ENCODE data around the gene CTU1.

DNA sequence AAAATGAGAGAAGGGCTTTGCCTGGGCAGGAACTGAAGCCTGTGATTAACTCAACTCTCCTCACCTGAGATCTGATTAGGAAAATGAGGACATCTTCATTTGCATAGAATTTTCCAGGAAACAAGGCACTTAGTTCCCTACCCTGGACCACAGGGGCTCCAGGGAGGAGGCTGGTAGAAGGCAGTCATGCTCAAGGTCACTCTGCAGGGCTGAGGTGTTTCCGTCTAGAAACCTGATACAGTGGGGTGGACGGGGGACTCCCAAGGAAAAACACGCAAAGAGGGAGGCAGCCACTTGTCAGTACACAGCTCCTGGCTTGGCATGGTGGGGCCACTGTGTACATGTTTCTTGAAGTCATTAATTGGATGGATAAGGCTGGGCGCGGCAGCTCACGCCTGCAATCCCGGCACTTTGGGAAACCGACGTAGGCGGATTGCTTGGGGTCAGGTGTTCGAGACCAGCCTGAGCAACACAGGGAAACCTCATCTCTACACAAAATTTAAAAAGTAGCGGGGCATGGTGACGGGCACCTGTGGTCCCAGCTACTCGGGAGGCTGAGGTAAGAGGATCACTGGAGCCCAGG lies 31.5 kb downstream of the CTU1 start:
- TF ChIP-seq, protein P1, sequence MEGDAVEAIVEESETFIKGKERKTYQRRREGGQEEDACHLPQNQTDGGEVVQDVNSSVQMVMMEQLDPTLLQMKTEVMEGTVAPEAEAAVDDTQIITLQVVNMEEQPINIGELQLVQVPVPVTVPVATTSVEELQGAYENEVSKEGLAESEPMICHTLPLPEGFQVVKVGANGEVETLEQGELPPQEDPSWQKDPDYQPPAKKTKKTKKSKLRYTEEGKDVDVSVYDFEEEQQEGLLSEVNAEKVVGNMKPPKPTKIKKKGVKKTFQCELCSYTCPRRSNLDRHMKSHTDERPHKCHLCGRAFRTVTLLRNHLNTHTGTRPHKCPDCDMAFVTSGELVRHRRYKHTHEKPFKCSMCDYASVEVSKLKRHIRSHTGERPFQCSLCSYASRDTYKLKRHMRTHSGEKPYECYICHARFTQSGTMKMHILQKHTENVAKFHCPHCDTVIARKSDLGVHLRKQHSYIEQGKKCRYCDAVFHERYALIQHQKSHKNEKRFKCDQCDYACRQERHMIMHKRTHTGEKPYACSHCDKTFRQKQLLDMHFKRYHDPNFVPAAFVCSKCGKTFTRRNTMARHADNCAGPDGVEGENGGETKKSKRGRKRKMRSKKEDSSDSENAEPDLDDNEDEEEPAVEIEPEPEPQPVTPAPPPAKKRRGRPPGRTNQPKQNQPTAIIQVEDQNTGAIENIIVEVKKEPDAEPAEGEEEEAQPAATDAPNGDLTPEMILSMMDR (IDR thresholded peaks at IDR 0.05; ENCODE audit: low read depth, low read length) = no peak
- TF ChIP-seq EZH2phosphoT487 (IDR thresholded peaks at IDR 0.05; ENCODE audit: low read depth) = no peak

Data from OCI-LY3 (cell line).